GM19035 (cell line): ENCODE data around the gene MTUS2.

Source experiments
- ATAC-seq: cut with Tn5 transposase; IDR thresholded peaks from one replicate; pipeline ENCODE4 v1.9.1; 2021; ENCODE audit not compliant: unreplicated experiment

MTUS2 gene

DNA sequence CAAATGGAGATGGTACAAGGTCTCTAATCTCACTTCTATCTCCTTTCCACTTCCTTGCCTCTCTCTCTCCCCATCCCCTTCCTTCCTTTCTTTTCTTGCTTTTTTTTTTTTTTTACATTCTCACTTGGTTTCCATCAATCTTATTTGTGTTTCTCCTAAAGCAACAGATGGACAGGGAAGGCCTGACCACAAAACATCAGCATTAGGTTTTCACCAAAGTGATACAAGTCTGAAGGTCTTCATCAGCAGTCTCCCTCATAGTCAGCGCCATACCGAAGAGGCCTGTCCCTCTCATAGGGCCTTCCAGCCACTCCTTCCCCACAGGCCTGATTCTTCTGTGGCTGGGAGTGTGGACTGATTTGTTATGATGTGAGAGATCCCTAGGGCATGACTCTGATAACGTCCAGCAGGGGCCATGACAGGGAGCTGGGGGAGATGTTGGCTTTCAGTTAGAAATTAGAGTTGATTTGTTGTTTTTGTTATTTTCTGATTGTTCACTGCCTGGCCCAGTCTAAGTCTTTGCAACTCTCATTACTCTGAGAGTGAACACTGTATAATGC, 616.7 kb downstream of the MTUS2 start:
- no peak for ATAC-seq

DNA sequence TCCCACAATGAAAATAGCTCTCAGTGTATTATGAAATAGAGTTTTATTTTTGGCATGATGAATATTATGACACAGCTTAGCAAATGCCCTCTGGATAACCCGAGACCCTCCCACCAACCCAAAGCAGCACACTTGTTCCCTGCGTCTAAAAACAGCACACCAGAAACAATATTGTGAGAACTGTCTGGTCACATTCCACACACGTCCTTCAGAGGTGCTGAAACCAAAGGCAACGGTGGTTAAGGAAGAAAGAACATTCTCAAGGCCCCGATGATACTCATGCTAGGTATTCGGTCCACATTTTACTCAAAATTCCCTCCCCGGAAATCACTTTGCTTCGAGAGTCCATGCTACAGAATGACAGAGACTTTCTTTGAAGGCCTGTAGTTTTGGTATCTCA, 618.6 kb downstream of the MTUS2 start:
- no peak for ATAC-seq

DNA sequence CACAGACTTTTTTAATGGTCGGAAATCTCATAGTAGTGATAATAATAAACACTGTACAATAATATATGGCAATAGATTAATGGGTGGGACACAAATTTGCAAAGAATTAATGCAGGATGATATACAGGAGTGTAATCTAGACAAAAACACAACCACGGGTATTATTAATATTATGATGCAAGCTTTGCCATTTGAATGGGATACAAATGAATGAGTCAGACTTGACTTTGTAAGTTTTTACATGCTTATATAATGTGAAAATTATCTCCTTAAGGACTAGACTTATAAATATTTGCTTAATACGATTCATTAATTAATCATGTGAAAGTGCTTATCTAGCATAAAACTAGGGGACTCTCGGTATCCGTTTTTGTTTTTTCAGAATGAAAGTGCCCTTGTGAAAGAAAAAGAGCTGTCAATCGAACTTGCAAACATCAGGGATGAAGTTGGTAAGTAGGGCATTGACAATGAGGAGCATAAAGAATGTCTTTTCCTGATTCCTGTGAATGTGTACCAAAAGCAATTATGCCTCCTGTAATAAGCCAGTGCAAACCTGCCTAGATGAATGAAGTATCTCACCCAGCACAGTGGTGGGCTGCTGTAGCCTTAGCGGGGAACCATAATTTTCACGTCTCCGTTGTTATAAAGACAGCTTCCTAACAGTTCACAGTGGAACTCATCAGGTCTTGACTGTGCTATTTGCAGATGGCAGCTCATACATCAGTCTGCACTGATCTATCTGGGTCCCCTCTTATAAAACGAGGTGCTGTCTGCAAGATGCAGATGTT, 619.7 kb downstream of the MTUS2 start:
- ATAC-seq: no peak

DNA sequence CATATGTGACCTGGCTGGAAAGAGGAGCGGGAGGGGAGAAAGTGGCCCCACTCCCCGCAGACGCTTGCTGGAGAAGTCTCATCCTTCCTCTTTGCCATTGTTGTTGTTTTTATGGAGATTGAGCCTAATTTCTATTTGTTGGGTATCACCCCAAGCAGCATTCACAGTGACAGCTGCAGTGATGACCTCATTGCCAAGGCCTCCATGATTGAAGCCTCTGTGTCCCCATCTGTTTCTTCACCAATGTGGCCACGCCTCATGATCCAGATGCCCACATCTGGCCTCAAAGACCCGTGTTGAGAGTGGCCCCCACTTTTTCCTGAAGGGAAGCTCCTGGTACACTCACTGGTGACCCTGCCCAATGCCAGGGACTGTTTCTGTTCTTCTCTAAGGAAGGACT, 621.2 kb downstream of the MTUS2 start:
- no peak for ATAC-seq

DNA sequence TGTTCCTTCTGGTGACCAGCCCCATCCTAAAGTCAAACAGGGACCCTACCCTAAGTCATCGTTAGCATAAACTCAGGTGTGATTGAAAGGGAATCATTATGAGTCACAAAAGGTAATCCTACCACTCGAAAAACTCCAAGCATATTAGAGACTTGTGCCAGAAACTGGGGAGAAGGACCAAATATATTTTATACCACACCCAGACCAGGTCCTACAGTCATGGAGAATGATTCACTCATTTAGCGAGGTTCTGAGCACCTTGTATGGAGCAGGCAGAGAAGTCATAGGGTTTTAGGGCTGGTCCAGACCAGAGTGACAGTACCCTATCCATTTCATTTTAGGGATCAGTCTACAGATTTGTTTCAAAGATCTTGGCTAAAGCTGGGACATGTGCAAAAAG, 625.9 kb downstream of the MTUS2 start:
- no peak for ATAC-seq

DNA sequence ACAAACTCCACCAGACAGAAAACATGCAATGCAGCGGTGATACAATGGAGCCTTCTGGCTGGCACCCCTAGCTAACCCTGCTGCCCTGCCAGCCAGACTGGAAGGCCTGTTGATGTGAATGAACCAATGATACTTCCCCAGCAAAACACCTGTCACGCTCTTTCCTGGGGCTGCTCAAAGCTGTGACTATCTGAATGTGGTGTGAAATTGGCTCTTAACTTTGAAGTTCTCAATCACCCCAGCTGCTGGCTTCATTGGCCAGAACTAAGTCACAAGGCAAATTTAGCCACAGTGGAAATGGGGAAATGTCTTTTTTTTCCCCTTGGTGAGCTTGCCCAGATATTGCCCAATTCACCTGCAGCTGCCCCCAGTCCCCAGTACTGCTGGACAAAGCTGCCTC, 628.0 kb downstream of the MTUS2 start:
- ATAC-seq: no peak

DNA sequence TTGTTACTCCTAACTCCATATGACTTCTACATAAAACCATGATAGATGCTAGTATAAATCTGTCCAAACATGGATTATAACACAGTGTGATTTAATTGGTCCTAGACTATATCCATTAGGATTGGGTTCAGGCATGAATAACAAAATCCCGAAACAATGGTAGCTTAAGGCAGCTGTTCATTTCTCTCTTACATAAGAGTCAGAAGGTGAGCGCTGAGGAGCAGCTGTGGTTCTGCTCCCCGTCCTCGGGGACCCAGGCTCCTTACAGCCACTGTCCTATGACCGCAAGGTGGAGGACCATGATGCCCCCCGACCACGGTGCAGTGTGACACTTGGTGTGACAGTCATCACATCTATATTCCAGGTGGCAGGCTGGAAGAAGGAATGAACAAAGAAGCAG, 629.6 kb downstream of the MTUS2 start:
- ATAC-seq: no peak

DNA sequence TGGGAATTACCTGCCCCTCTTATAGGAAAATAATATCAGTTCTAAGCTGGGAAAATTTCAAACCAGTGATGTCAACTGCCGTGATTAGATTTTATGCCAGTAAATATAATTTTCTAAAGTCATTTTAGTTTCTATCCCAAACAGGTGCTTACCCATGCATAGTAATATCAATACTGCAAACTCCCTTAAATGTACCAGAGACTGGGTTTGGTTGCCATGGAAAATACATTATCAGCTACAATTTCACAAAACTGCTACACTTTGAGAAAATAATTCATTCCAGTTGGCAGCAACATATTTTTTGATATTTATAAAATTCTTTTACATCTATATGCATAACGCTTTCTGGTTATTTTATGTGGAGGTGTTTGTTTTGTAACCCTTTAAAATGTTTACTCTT, 631.8 kb downstream of the MTUS2 start:
- ATAC-seq: no peak

DNA sequence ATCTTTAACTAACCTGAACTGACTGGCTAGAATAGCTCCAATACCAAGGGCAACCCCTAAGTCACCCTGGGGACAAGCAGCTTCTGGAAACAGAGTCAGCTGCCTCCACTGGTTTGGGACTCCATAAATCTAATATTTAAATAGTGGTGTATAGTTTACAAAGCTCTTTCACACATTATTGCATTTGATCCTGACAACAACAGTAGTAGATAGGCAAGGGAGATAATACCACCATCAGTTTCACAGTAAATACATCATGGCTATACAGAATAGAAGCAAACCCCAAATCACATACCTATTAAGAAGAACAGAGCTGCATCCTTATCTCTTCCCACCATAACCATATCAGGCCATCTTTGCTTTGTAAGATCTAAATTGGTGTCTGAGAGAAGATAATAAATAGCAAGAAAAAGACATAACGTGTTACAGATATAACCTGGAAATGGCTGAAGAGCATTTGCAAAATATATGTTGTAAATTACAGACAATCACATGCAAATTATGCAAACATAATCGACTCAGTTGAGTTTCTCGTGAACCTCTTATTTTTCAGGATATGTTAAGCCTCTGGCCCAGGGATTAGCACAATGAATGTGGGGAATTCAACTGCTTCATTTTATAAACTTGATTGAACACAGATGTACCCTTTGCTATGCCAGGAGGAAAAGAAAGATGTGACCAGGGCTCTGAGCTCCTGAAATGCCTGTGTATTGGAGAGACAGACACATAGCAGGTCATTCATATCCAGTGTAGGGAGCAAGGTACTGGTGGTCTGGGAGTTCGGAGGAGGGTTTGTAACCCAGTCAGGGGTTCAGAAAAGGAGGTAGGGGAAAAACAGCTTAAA, 632.9 kb downstream of the MTUS2 start:
- ATAC-seq: no peak

DNA sequence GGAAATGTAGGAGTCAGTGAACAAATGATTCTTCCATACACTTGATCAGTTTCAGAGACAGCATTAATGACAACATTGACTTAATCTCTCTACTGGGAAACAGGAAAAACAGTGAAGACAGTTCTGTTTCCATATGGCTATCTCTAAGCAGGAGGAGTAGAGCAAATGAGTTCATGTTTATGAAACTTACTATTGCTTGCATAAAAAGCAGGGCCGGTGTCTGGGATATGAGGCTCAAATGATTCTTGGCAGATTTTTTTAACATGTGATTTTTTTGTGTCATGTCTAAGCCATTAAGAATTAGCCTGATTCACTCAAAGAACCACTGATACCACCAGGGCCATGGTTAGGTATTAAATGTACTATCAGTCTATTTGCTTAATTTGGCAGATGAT, 633.5 kb downstream of the MTUS2 start:
- ATAC-seq: no peak

DNA sequence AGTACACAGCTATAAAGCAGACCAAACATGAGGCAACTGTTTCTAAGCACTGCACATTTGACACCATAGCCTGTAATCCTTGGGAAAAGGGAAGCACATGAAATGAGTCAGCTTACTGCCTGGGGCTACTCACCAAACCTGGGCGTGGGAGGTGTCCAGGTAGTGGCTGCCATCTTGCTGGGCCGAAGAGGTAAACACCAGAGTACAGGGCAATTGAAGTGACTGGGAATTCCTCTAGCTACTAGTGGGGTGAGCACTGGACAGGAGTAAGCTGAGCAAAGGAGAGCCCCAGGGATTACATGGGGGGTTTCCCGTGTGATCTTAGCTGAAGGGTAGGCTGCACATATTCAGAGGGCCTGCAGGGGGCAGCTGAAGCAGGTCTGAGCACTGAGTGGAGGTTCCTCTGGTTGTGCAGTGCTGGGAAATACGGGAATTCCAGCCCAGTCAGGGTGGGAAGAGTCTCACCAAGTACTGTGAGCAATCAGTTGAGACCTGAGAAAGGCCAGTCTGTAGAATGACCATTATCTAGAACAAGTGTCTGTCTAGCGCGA, 634.9 kb downstream of the MTUS2 start:
- ATAC-seq: no peak

DNA sequence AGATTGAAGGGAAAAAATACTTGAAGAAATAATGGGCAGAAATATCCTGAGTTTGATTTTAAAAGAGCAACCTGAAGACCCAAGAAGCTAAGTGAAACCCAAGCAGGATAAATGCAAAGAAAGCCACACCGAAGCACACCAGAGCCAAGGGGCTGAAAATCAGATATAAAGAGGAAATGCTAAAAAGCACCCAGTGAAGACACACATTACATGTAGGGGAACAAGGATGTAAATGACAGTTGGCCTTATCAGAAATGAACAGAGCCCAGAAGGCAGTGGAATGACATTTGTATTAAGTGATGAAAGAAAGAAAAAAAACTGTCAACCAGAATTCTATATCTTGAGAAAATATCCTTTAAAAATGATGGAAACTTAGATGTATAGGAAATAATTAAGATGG, 636.3 kb downstream of the MTUS2 start:
- no peak for ATAC-seq

DNA sequence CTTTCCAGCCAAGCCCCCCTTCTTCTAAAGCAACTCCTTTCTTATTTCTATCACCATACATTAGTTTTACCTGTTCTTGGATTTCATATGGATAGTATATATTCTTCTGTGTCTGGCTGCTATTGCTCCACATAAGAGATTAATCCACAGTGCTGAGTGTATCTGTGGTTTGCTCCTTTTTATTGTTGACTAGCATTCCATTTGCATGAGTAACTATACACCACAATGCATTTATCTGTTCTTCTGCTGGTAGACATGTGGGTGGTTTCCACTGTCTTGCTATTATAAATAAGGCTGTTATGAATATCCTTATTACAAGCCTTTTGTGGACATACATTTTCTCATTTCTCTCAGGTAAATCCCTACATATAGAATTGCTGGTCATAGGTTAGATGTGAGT, 637.2 kb downstream of the MTUS2 start:
- no peak for ATAC-seq

DNA sequence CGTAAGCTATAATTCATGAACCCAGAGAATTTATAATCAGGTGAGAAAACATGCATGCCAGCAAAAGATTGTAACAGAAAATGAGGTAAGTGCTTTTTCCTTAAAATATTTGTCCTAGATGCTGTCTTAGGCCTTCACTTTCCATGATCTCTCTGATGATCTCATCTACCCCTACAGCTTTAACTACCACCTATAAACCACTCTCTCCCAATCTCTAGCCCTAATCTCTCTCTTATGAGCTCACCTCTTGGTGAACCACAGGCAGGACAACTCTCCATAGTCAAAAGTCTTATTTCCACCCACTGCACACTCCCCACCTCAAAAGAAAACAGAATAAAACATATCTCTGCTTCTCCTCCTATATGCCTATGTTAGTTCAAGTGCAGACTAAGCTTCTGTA, 638.3 kb downstream of the MTUS2 start:
- ATAC-seq: no peak

DNA sequence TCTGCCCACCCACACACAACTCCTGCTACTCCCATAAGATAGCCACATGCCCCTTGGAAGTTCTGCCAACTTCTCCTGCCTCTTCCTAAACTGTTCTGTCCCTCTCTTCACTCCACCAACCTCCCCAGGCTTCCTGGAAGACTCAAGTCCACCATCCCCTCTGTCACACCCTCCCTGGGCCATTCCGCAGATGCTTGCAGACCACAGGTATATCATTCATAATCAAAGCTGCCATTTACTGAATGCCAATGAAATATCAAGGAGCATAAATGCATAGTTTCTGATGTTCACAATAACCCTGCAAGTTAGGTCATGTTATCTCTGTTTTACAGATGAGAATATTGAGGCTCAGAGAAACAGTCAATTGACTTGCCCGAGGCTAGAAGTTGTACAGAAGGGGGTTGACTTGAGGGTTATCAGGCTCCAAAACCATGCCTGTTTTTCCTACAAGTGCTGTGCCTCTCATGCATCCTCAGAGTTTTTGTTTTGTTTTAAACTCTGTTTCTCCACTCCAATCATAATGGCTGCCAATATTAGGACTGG, 639.7 kb downstream of the MTUS2 start:
- ATAC-seq: no peak

DNA sequence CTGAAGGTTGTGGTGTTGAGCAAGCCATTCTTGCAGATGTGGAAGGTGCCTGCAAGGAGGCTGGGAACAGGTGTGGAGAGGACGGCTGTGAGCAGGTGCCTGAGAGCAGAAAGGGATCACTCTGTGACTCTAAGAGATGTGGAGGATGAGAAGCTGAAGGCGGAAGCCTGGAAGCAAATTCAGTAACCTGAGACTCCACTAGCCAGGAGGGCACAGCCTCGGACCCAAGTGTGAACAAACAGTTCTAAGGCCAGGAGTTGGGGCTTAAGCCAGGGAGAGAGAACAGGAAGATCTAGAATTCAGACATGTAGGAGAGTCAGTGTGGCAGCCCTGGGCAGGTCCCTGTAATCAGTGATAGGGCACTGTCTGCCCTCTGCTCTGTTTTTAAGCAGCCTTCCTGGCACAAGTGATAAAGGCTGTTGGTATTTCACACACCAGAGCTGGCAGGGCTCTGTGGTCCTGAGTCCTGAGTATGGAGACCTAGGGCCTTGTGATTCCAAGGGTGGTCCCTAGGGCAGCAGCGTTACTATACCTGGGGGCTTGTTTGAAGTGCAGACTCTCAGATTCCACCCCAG, 644.1 kb downstream of the MTUS2 start:
- no peak for ATAC-seq

DNA sequence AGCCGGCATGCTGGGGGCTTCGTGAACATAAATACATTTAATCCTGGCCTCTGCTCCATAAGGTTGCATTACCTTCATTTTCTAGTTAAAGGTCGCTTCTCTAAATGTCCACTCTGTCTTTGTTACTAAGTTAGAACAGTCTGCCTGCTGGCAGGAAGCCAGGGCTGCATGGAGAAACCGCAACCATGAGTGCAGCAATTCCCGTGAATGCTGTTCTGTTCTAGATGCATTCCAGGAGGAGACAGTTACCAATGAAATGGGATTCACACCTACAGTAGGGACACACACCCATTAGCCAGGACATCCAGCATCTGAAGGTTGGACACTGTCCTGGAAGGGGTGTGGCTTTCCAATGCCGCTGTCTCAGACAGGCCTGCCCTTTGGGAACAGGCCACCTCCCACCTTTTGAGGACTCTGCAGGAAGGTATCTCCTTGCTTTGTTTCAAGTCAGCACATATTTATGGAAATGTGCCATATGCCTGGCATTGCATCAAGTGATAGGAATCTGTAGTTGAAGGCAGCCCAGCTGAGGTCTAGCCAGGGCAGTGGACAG, 645.7 kb downstream of the MTUS2 start:
- ATAC-seq: no peak

DNA sequence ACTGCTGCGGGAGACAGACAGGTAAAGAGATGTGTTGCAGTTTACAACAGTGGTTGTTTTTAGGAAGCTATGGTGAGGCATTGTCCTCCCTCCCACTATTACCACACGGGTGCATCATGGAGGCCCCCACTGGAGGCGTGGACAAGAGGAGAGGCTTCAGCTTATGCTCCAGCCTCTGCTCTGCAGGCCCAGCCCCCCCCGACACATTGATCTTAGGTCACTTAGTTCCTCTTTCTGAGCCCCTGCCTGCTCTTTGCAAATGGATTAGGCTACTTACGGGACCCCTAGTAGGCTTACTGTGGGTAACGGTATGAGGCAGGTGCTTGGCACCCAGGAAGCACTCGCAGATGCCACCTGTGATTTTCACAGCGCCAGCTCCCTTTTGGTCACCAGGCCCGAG, 651.4 kb downstream of the MTUS2 start:
- ATAC-seq: no peak

DNA sequence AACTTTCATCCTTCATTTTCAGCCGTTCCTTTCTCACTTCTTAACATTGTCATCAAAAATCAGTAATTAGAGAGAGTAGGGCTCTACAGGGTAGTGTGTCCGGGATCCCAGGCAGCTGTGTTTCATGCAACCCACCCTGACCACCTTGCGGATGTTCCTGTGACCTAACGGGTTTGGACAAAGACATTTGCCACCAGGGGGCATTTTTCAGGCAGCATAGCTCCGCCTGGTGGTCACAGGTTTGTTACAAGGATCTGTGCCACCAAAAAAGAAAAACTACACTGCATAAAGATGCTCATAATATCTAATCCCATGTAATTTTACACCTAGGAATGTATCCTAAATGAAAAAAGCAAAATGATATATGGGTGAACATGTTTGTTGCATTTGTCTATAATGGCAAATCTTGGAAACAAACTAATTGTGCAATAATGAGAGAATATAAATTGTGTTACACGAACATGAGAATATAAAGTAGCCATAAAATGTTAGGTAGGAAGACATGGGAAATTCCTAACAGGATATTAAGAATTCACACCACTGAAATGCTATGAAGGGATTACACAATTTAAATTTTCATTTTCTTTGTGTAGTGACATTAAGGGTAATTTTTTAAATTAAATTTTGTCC, 652.3 kb downstream of the MTUS2 start:
- ATAC-seq: peak; percentile 55

DNA sequence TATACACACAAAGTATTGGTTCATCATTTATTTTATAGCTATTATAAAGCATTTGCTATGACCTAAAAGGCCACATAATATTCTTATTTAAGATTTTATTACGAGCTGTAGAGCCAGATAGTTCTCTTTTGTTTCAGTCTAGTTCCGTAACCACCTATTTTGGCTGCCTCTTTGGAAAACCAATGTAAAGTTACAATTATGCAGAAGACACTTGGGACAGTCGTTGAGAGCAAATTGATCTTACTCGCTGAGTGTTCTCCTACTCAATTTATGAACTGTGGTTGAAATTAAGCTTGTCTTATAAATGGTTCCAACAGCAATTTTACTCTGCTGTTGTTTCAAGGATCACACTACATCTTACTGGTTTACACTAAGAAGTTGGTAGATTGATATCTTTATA, 653.0 kb downstream of the MTUS2 start:
- ATAC-seq: no peak
